Activated CD8-positive, alpha-beta T cell treated with anti-CD3 and anti-CD28 coated beads, Interleukin-2, amount 10 ng/mL, durations not matched to agents 7 days and 5 days (primary cell): ENCODE measurements around the gene FBXO34. TPM values are rescaled to one million over a fixed set of nuclear protein-coding genes. Genes with fewer than 3 reads are reported as not detected.

Experiments
- ATAC-seq: fragments of 150-1000 bp; cut with Tn5 transposase; one replicate; pipeline ENCODE4 v1.10.0; 2021; ENCODE audit warnings: moderate library complexity
- CTCF ChIA-PET: fragments of 350-600 bp; sonication (Branson Sonifier 250); formaldehyde crosslinking; loops from one replicate; lab custom pipeline; 2021; ENCODE audit warnings: antibody characterized with exemption; lab: Charles Lee
- POLR2A ChIA-PET: fragments of 350-600 bp; sonication (Branson Sonifier 250); formaldehyde crosslinking; loops from one replicate; lab custom pipeline; 2021; ENCODE audit warnings: antibody characterized with exemption; lab: Charles Lee
- DNase-seq: peaks from one replicate; pipeline ENCODE4 v3.0.0-alpha.2; 2020
- H3K27ac Mint-ChIP-seq: one replicate; pipeline ENCODE4 v1.8.0; 2021; ENCODE audit warnings: mild to moderate bottlenecking, mixed read lengths
- H3K27me3 Mint-ChIP-seq: one replicate; pipeline ENCODE4 v1.8.0; 2021; ENCODE audit warnings: low read depth, mixed read lengths
- H3K36me3 Mint-ChIP-seq: one replicate; pipeline ENCODE4 v1.8.0; 2021; ENCODE audit warnings: low read depth, mixed read lengths
- H3K4me1 Mint-ChIP-seq: one replicate; pipeline ENCODE4 v1.8.0; 2021; ENCODE audit warnings: low read depth, mixed read lengths
- H3K4me3 Mint-ChIP-seq: one replicate; pipeline ENCODE4 v1.8.0; 2021; ENCODE audit warnings: mild to moderate bottlenecking, mixed read lengths
- H3K9me3 Mint-ChIP-seq: one replicate; pipeline ENCODE4 v1.8.0; 2022; ENCODE audit warnings: mixed read lengths; ENCODE audit not compliant: insufficient read depth
- total RNA-seq, 2 experiments: library from RNA; stranded (reverse); gene quantifications; one replicate each; pipeline ENCODE4 v1.2.3, GENCODE V29; 2021

Gene FBXO34
- total RNA-seq, 2 experiments from 2014 or later = 17.4 to 18.3 TPM

DNA sequence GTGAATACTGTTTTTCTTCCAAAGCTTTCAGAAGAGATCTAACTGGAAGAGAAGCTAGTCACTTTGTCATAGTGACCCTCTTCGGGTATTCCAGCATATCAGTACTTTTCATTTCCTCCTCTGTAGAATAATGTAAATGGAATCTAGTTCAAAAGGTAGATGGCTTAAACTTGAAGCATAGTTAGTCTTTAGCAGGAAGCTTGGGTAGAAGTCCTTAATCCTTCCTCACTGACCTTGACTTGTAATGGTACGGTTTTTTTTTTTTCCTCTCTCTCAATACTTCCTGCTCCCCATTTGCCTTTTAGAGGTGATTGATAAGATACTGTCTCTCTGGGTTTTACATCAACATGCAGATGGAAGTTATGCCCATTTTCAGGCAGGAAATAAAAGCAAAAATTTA lies 1.7 kb downstream of the FBXO34 start:
- peaks cover 8% of the 10 kb centered on the region for H3K36me3 Mint-ChIP-seq
- ChIA-PET POLR2A (interaction anchor here (0.6 to 0.9 kb wide), 2 partner anchors 100 to 142 kb away, joined by 3 to 4 read pairs; no protein-coding TSS in a partner anchor), CTCF (interaction anchor here (0.9 to 4.8 kb wide), 12 partner anchors 30 to 155 kb away, joined by 3 to 121 read pairs (median 4); no protein-coding TSS in a partner anchor)
- peak overlapping the region; percentile 5 for H3K27ac Mint-ChIP-seq
- no peak for DNase-seq
- H3K27me3 Mint-ChIP-seq = no peaks in the 10 kb centered on the region
- peaks cover 54% of the 10 kb centered on the region for H3K4me1 Mint-ChIP-seq
- H3K4me3 Mint-ChIP-seq = peak overlapping the region; percentile 90
- no peaks in the 10 kb centered on the region for H3K9me3 Mint-ChIP-seq
- ATAC-seq = no peak

DNA sequence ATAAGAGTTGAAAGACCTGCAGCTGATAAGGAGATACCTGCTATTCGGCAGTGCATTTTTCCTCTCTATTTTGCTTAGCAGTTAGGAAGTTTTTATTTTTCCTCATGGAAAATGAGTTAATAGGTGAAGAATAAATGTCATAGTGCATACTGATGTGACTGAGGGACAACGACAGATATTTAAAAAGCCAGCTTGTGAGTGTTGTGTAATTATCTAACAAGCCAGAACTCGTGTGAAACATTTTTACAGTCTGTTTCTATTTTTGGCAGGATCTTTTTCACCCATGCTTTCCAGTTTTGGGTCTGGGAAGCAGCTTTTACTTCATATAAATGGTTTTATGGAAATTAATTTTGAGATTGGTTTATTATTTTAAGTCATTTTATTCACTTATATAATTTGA lies 2.9 kb downstream of the FBXO34 start:
- Mint-ChIP-seq H3K4me1 (peaks cover 59% of the 10 kb centered on the region), H3K27ac (no peak overlapping the region), H3K9me3 (no peaks in the 10 kb centered on the region), H3K36me3 (peaks cover 8% of the 10 kb centered on the region), H3K4me3 (no peak overlapping the region), H3K27me3 (no peaks in the 10 kb centered on the region)
- no peak for ATAC-seq
- ChIA-PET POLR2A (interaction anchor here (0.5 kb wide), 1 partner anchor 1305 kb away, joined by 3 read pairs; no protein-coding TSS in a partner anchor), CTCF (interaction anchor here (1.3 to 3.5 kb wide), 5 partner anchors 10 to 100 kb away, joined by 4 to 17 read pairs (median 5); no protein-coding TSS in a partner anchor)
- no peak for DNase-seq

DNA sequence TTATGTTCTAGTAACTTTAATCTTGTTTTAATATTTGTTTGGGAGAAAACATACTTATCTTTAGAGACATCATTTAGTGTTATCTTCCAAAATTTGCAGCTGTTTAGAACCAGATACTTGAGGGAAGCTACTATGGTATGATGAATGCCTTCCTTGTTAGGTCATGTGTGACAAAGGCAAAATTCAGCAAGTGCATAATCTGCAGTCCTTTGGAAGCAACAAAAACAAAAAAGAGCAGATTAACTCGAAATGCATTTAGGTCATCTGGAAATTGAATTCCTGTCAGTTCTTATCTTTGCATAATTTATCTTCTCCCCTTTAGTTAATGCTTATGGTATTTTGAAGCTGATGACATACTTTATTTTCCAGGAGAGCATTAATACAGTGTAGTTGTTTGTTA lies 3.5 kb downstream of the FBXO34 start:
- ATAC-seq = no peak
- DNase-seq = no peak
- H3K27ac Mint-ChIP-seq = no peak overlapping the region
- POLR2A ChIA-PET = no interaction called here
- CTCF ChIA-PET = interaction anchor here (0.7 to 3.5 kb wide), 6 partner anchors 9 to 100 kb away, joined by 3 to 17 read pairs (median 4); no protein-coding TSS in a partner anchor
- no peaks in the 10 kb centered on the region for H3K27me3 Mint-ChIP-seq
- no peak overlapping the region for H3K4me3 Mint-ChIP-seq
- H3K36me3 Mint-ChIP-seq = peaks cover 13% of the 10 kb centered on the region
- no peaks in the 10 kb centered on the region for H3K9me3 Mint-ChIP-seq
- peaks cover 64% of the 10 kb centered on the region for H3K4me1 Mint-ChIP-seq

DNA sequence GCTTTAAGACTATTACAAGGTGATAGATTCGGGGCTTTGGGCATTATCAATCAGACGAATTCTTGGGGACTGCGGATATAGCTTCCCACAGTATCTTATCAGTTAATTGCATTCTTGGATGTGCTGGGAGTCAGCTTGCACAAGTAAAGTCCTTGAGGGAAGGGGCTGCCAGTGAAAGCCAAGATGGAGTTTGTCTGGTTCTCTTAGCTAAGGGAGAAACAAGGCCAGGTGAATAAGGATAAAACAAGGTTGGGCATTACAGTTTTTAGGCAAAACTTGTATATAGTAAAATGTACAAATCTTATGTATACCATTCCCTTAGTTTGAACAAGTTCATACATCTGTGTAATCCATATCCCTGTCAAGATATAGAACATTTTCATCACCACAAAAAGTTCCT lies 5.5 kb downstream of the FBXO34 start:
- CTCF ChIA-PET = interaction anchor here (0.6 to 3.5 kb wide), 2 partner anchors 78 to 148 kb away, joined by 3 to 17 read pairs; no protein-coding TSS in a partner anchor
- DNase-seq = no peak
- H3K9me3 Mint-ChIP-seq = no peaks in the 10 kb centered on the region
- peaks cover 17% of the 10 kb centered on the region for H3K36me3 Mint-ChIP-seq
- POLR2A ChIA-PET = no interaction called here
- no peaks in the 10 kb centered on the region for H3K27me3 Mint-ChIP-seq
- H3K4me1 Mint-ChIP-seq = peaks cover 58% of the 10 kb centered on the region
- H3K27ac Mint-ChIP-seq = no peak overlapping the region
- H3K4me3 Mint-ChIP-seq = no peak overlapping the region
- ATAC-seq = no peak

- peak overlapping the region; percentile 77 for H3K27ac Mint-ChIP-seq
- peak overlapping the region; percentile 30 for H3K4me3 Mint-ChIP-seq
- H3K9me3 Mint-ChIP-seq = no peaks in the 10 kb centered on the region
- ChIA-PET CTCF (interaction anchor here (0.8 to 1.7 kb wide), 6 partner anchors 13 to 76 kb away, joined by 3 to 10 read pairs (median 4); no protein-coding TSS in a partner anchor), POLR2A (interaction anchor here (0.6 kb wide), 1 partner anchor 55 kb away, joined by 3 read pairs; no protein-coding TSS in a partner anchor)
- peaks cover 11% of the 10 kb centered on the region for H3K36me3 Mint-ChIP-seq
- DNase-seq (no peak), ATAC-seq (peak; percentile 61)
- peaks cover 46% of the 10 kb centered on the region for H3K4me1 Mint-ChIP-seq
- H3K27me3 Mint-ChIP-seq = no peaks in the 10 kb centered on the region
Observed at GRCh38 chr14:55277972-55278740, 6.9 kb downstream of the FBXO34 start.

GRCh38 chr14:55279384-55279783 lies 8.2 kb downstream of the FBXO34 start:
- POLR2A ChIA-PET = no interaction called here
- peaks cover 35% of the 10 kb centered on the region for H3K4me1 Mint-ChIP-seq
- CTCF ChIA-PET = interaction anchor here (0.6 to 1.2 kb wide), 4 partner anchors 12 to 75 kb away, joined by 3 to 7 read pairs (median 3); no protein-coding TSS in a partner anchor
- no peak overlapping the region for H3K27ac Mint-ChIP-seq
- peaks cover 11% of the 10 kb centered on the region for H3K36me3 Mint-ChIP-seq
- ATAC-seq (no peak), DNase-seq (no peak)
- no peaks in the 10 kb centered on the region for H3K27me3 Mint-ChIP-seq
- H3K9me3 Mint-ChIP-seq = no peaks in the 10 kb centered on the region
- no peak overlapping the region for H3K4me3 Mint-ChIP-seq

DNA sequence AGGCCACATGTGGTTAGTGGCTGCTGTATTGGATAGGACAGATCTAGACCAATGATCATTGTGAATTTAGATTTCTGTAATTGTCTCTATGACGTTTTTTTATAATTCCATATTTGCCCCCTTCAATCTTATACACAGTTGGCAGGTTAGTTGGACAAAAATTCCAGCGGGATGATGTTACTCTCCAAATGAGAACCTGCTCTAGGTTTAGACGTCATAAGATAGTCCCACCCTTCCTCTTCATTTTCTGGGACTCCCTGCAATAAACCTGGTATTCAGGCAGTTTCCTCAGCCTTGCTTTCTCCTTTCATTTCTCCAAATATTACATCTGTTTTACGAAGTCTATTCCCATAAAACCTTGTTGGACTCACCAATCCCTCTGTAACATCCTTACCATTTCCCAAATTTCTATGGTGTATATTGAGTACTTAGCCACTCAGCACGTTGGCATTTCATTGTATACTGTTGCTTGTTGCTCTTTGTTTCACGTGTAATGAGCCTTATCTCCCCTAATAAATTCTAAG lies 10.2 kb downstream of the FBXO34 start:
- no peaks in the 10 kb centered on the region for H3K27me3 Mint-ChIP-seq
- DNase-seq = no peak
- H3K9me3 Mint-ChIP-seq = no peaks in the 10 kb centered on the region
- peaks cover 28% of the 10 kb centered on the region for H3K4me1 Mint-ChIP-seq
- ATAC-seq = no peak
- ChIA-PET CTCF (interaction anchor here (0.6 to 4.4 kb wide), 2 partner anchors 11 to 204 kb away, joined by 3 to 17 read pairs; partner anchors contain the start of gene FBXO34), POLR2A (no interaction called here)
- H3K27ac Mint-ChIP-seq = no peak overlapping the region
- H3K36me3 Mint-ChIP-seq = peaks cover 10% of the 10 kb centered on the region
- H3K4me3 Mint-ChIP-seq = no peak overlapping the region

GRCh38 chr14:55285048-55285652 lies 13.9 kb downstream of the FBXO34 start:
- Mint-ChIP-seq H3K27ac (no peak overlapping the region), H3K4me1 (peaks cover 10% of the 10 kb centered on the region)
- POLR2A ChIA-PET = no interaction called here

DNA sequence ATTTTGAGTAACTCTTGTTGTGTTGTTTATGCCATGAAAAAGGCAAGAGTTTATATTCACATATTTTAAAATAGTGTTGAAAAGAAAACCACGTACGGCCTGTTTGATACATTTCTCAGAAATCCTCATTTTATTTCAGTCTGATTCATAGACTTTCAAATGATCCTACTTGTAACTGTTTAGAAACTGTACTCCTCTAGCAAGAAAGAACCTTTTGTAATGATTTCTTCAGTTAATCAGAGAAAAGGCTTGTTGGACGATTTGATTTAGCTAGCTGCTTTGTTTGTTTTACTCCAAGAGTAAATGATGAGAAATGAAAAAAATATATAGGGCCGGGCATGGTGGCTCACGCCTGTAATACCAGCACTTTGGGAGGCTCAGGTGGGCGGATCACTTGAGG lies 17.2 kb downstream of the FBXO34 start:
- ChIA-PET CTCF (no interaction called here), POLR2A (no interaction called here)
- Mint-ChIP-seq H3K27me3 (no peaks in the 10 kb centered on the region), H3K36me3 (peaks cover 6% of the 10 kb centered on the region), H3K4me1 (peaks cover 8% of the 10 kb centered on the region), H3K27ac (no peak overlapping the region), H3K9me3 (no peaks in the 10 kb centered on the region), H3K4me3 (no peak overlapping the region)
- no peak for ATAC-seq
- DNase-seq = no peak

More at GRCh38 chr14:55285048-55285652, 13.9 kb downstream of the FBXO34 start:
- Mint-ChIP-seq H3K36me3 (peaks cover 9% of the 10 kb centered on the region), H3K27me3 (no peaks in the 10 kb centered on the region), H3K4me3 (no peak overlapping the region), H3K9me3 (no peaks in the 10 kb centered on the region)
- no peak for DNase-seq
- CTCF ChIA-PET = interaction anchor here (1.1 to 4.4 kb wide), 2 partner anchors 15 to 48 kb away, joined by 3 to 17 read pairs; partner anchors contain the start of gene FBXO34
- no peak for ATAC-seq

- Mint-ChIP-seq H3K4me1 (peaks cover 26% of the 10 kb centered on the region), H3K36me3 (peaks cover 8% of the 10 kb centered on the region), H3K27ac (no peak overlapping the region), H3K4me3 (no peak overlapping the region), H3K9me3 (no peaks in the 10 kb centered on the region), H3K27me3 (no peaks in the 10 kb centered on the region)
- ChIA-PET CTCF (interaction anchor here (0.6 to 2.4 kb wide), 4 partner anchors 12 to 63 kb away, joined by 3 to 7 read pairs (median 4); partner anchors contain the start of gene FBXO34), POLR2A (no interaction called here)
- no peak for DNase-seq
- ATAC-seq = no peak
Observed at GRCh38 chr14:55291480-55292081, 20.4 kb downstream of the FBXO34 start.

- Mint-ChIP-seq H3K27me3 (no peaks in the 10 kb centered on the region), H3K36me3 (peaks cover 17% of the 10 kb centered on the region), H3K4me3 (no peak overlapping the region), H3K9me3 (no peaks in the 10 kb centered on the region), H3K27ac (no peak overlapping the region), H3K4me1 (peaks cover 37% of the 10 kb centered on the region)
- ATAC-seq (peak; percentile 61), DNase-seq (no peak)
- POLR2A ChIA-PET = no interaction called here
- CTCF ChIA-PET = interaction anchor here (1.0 kb wide), 1 partner anchor 39 kb away, joined by 3 read pairs; no protein-coding TSS in a partner anchor
Observed at GRCh38 chr14:55294603-55295002, 23.4 kb downstream of the FBXO34 start.
